ENCODE results near the gene GRK3.
A peak's percentile ranks its signal among the peaks of the same experiment; 100 is the strongest.
"Not testable (repeated sequence)": the region's sequence is repeated elsewhere in the genome, so short reads cannot be mapped to it uniquely, and the experiment has no call there.

The GRK3 gene

DNA sequence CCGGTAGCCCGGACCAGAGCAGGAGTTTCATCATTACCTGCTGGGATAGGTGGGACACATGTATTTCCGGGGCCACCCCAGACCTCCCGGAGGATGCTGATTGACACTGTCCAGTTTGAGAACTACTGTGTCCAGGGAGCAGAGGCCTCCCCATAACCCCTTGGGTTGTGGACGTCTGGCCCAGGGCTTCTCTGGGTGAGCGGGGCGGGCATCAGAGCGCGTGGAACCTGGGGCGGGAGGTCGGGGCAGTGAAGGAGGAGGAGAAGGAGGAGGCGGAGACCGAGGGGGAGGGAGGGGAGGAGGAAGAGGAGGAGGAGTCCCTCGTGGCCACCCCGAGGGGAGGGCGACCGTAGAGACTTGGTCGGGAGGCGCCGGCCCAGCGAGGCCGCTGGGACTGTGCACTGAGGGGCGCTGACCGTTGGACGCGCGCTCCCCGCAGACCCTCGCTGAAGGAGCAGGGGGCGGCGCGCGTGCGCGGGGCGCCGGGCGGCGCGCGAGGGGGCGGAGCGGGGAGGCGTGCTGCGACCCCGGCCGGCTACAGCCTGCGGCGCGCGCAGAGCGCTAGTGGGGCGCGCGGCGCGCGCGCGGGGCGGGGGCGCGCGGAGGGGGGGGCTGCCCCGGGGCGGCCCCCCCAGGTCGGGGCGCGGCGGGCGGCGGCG, at the start of gene GRK3:
Gene GRK3, plus strand, starts transcription at position 356 of the 659 bp plus-strand sequence. CDS start 366 bp downstream, outside the sequence.
- H3K9me3 ChIP-seq (ENCODE audit: insufficient read depth, low read depth, low read length) = no peaks in the 10 kb centered on the region
- H3K4me3 ChIP-seq (ENCODE audit: low read length) = peak within 1 kb of the TSS; percentile 84
- no peak within 1 kb of the TSS for H3K27ac ChIP-seq (ENCODE audit: low read length)
- H3K36me3 ChIP-seq (ENCODE audit: insufficient read depth, low read depth, low read length) = no peaks in the 10 kb centered on the region
- H3K9ac ChIP-seq (ENCODE audit: low read depth, low read length) = peak within 1 kb of the TSS; percentile 71; the same call in 1 of the 2 replicates
- peaks cover 25% of the 10 kb centered on the region for H3K4me1 ChIP-seq (ENCODE audit: insufficient read depth, low read length)
- H3K27me3 ChIP-seq (ENCODE audit: insufficient read depth, low read length) = peaks cover 20% of the 10 kb centered on the region

DNA sequence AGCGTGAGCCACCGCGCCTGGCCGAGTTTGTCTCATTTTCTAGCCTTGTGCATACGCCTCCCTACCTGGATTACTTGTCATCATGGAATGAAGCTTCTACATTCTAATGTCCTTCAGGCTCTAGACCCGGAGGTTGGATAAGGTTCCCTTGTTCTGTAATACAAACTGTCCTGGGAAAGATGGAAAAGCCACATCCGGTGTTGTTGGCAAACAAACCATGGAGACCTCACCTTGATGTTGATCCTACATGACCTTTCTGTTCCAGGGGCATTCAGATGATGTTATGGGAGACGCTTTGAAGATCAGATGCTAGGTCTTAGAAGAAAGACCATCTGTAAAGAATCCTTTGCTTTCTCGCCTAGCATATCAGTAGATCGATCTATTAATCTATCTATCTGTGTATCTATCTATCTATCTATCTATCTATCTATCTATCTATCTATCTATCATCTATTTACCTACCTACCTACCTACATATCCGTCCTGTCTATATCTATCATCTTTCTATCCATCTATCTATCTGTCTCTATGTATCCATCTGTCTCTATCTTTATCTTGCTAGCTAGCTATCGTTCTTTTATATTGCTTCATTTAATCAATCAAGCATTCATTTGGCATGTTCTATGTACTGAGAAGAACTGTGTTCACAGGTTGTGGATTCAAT, 46.3 kb upstream of the GRK3 start:
- H3K9me3 ChIP-seq (ENCODE audit: insufficient read depth, low read depth, low read length) = no peaks in the 10 kb centered on the region
- H3K27me3 ChIP-seq (ENCODE audit: insufficient read depth, low read length) = no peaks in the 10 kb centered on the region
- no peak overlapping the region for H3K4me3 ChIP-seq (ENCODE audit: low read length)
- no peak overlapping the region for H3K9ac ChIP-seq (ENCODE audit: low read depth, low read length)
- H3K27ac ChIP-seq (ENCODE audit: low read length) = no peak overlapping the region
- peaks cover 8% of the 10 kb centered on the region; the same call in 1 of the 2 replicates for H3K4me1 ChIP-seq (ENCODE audit: insufficient read depth, low read length)
- H3K36me3 ChIP-seq (ENCODE audit: insufficient read depth, low read depth, low read length) = no peaks in the 10 kb centered on the region

DNA sequence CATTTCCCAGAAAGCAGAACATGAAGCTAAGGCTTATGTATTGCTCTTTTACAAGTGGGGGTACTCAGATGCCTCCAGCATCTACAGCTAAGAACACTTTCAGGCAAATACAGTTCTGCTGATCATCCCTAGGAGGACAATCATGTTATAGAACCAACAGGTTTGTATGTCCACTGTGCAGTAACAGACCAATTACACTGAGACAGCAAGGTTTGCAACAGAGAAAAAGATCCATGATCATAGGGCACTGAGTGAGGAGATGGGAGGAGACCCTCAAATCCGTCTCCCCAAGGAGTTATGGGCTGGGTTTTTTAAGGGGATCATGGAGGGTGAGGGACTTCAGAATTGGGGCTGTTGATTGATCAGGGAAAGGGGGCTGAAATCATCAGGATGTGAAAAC, 39.1 kb upstream of the GRK3 start:
- no peaks in the 10 kb centered on the region for H3K9me3 ChIP-seq (ENCODE audit: insufficient read depth, low read depth, low read length)
- H3K4me1 ChIP-seq (ENCODE audit: insufficient read depth, low read length) = no peaks in the 10 kb centered on the region
- no peak overlapping the region for H3K9ac ChIP-seq (ENCODE audit: low read depth, low read length)
- H3K36me3 ChIP-seq (ENCODE audit: insufficient read depth, low read depth, low read length) = no peaks in the 10 kb centered on the region
- no peak overlapping the region for H3K4me3 ChIP-seq (ENCODE audit: low read length)
- H3K27me3 ChIP-seq (ENCODE audit: insufficient read depth, low read length) = no peaks in the 10 kb centered on the region
- H3K27ac ChIP-seq (ENCODE audit: low read length) = no peak overlapping the region

DNA sequence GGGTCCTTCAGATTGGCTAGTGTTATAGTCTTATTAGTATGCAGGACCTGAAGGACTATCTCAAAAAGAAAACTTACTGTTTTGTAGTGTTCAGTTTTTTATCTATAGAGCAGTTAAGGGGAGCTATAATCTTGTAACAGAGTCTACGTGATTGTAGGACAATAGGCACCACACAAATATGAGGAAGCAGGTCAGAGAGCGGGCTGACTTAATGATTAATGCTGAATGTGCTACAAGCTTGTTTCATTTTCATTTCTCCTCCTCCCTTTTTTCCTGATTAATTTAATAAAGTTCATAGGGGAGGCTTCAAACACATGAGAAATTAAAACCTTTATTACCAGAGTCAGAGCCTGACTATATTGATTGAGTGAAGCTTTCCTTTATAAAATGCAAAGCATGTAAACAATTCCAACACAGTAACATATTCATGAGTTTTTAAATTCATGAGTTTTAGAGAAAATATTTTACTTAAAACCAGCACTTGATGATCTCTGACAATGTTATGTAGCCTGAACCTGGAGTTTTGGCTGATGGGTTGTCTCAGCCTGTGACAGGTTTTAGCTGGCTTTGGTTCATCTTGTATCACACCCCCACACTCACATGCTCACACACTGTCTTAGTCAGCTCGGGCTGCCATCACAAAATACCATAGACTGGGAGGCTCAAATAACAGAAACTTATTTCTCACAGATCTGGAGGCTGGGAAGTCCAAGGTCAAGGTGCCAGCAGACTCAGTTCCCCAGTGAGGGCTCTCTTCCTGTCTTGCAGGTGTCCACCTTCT, 38.5 kb upstream of the GRK3 start:
- not testable (repeated sequence) for H3K27ac ChIP-seq (ENCODE audit: low read length); H3K36me3 ChIP-seq (ENCODE audit: insufficient read depth, low read depth, low read length); H3K4me3 ChIP-seq (ENCODE audit: low read length); H3K9ac ChIP-seq (ENCODE audit: low read depth, low read length); H3K9me3 ChIP-seq (ENCODE audit: insufficient read depth, low read depth, low read length); H3K4me1 ChIP-seq (ENCODE audit: insufficient read depth, low read length); H3K27me3 ChIP-seq (ENCODE audit: insufficient read depth, low read length)

DNA sequence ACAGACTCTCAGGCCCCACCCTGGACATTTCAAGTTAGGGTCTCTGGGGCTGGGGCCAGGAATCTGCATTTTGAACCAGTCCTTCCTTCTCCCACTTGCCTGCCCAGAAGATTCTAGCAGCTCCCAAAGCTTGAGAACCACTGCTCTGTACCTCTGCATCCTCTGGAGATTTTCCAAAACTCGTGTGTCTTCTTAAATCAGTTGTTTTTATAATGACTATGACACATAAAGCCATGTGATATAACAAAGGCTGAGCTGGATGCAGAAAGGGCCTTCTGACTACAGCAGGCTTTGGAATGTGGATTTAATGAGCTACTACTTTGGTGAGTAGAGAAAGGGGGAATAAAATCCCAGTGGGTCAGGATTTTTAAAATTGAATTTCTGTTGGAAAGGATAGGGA, 37.5 kb upstream of the GRK3 start:
- not testable (repeated sequence) for H3K27ac ChIP-seq (ENCODE audit: low read length); H3K9me3 ChIP-seq (ENCODE audit: insufficient read depth, low read depth, low read length); H3K27me3 ChIP-seq (ENCODE audit: insufficient read depth, low read length); H3K4me3 ChIP-seq (ENCODE audit: low read length); H3K4me1 ChIP-seq (ENCODE audit: insufficient read depth, low read length); H3K9ac ChIP-seq (ENCODE audit: low read depth, low read length); H3K36me3 ChIP-seq (ENCODE audit: insufficient read depth, low read depth, low read length)

DNA sequence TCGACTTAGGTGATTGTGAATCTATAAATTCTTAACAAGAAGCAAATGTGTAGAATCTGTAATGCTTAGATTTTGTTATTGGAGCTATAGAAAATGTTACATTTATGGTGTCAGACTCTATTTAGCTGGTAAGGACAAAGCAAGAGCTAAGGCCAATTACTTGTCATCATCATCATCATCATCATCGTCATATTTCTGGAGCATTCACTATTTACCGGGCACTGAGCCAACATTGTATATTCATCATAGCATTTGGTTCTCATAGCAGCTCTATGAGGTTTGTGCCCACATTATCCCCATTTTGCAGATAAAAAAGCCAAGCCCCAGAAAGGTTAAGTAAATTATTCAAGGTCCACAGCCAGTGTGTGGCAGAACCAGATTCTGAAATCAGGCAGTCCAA, 36.4 kb upstream of the GRK3 start:
- not testable (repeated sequence) for H3K4me3 ChIP-seq (ENCODE audit: low read length); H3K9ac ChIP-seq (ENCODE audit: low read depth, low read length); H3K27ac ChIP-seq (ENCODE audit: low read length); H3K9me3 ChIP-seq (ENCODE audit: insufficient read depth, low read depth, low read length); H3K36me3 ChIP-seq (ENCODE audit: insufficient read depth, low read depth, low read length); H3K4me1 ChIP-seq (ENCODE audit: insufficient read depth, low read length); H3K27me3 ChIP-seq (ENCODE audit: insufficient read depth, low read length)

DNA sequence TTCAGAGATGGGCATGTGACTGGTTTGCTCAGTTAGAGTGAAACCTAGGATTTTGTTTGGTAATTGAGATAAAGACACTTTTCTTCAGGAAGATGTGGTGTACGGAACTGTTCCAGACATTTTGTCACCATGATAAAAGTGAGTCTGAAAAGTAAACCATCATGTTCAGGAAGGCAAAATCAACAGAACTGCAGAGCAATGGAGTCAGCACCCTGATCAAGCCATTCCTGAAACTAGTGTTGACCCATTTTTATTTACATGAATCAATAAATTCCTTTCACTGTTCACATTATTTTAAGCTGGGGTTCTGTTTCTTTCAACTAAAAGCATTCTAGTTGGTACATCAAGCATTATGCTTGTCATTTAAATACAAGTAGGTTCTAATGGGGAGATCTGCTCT, 35.4 kb upstream of the GRK3 start:
- H3K27me3 ChIP-seq (ENCODE audit: insufficient read depth, low read length); H3K27ac ChIP-seq (ENCODE audit: low read length); H3K36me3 ChIP-seq (ENCODE audit: insufficient read depth, low read depth, low read length); H3K4me1 ChIP-seq (ENCODE audit: insufficient read depth, low read length); H3K9ac ChIP-seq (ENCODE audit: low read depth, low read length); H3K9me3 ChIP-seq (ENCODE audit: insufficient read depth, low read depth, low read length); H3K4me3 ChIP-seq (ENCODE audit: low read length): not testable (repeated sequence)

DNA sequence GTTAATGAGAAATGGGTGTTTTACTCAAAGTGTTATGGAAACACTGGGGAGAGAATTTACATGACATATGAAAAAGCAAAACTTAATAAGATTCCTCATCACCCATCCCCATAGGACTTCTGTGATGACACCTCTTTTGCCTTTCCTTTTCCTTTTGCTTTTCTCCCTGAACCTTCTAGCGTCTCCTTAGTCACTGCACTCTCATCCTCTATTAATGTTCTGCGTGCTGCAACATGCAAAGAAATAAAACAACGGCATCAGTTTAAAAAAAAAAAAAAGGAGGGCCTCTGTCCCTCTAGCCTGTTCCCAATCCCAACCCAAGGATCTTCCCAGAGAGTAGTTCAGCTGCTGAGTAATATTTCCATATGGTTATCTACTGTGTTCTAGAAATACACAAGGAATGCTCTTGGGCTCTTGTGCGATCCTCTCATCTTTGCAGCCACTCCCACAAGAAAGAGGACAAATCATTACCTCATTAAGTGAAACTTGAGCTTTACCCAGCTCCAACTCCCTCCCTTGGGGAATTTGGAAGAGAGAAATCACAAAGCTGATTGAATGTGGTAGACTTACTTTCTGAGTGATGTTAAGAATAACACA, 34.8 kb upstream of the GRK3 start:
- H3K9me3 ChIP-seq (ENCODE audit: insufficient read depth, low read depth, low read length); H3K36me3 ChIP-seq (ENCODE audit: insufficient read depth, low read depth, low read length); H3K27ac ChIP-seq (ENCODE audit: low read length); H3K9ac ChIP-seq (ENCODE audit: low read depth, low read length); H3K4me3 ChIP-seq (ENCODE audit: low read length); H3K27me3 ChIP-seq (ENCODE audit: insufficient read depth, low read length); H3K4me1 ChIP-seq (ENCODE audit: insufficient read depth, low read length): not testable (repeated sequence)

DNA sequence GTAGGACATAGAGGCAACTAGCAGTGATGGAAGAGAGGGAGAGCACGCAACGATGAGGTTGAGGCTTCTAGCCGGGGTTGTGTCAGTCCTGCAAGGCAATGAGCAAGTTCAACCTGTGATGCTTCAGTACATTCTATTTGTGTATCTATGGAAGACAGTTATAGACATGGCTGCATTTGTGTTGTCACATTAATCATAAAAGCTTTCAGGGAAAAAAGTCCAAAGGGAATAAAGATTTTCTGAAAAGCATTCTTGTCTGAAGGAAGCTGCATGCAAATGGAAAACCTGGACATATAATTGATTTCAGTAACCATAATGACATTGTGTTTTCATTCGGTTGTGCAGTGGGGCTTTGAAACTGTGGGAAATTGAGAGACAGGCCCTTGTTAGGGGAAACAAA, 32.8 kb upstream of the GRK3 start:
- H3K4me1 ChIP-seq (ENCODE audit: insufficient read depth, low read length); H3K9ac ChIP-seq (ENCODE audit: low read depth, low read length): not testable (repeated sequence)

DNA sequence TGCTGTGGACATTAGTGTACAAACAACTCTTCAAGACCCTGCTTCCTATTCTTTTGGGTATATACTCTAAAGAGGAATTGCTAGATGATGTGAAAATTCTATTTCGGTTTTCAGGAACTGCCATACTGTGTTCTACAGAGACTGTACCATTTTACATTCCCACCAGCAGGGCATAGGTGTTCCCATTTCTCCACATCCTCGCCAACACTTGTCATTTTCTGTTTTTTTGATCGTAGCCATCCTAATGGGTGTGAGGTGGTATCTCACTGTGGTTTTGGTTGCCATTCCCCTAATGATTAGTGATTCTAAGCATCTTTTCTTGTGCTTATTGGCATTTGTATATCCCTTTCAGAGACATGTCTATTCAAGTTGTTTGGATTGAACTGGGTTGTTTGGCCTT, 29.8 kb upstream of the GRK3 start:
- H3K9ac ChIP-seq (ENCODE audit: low read depth, low read length) = no peak overlapping the region
- no peak overlapping the region for H3K27ac ChIP-seq (ENCODE audit: low read length)
- H3K9me3 ChIP-seq (ENCODE audit: insufficient read depth, low read depth, low read length) = no peaks in the 10 kb centered on the region
- H3K27me3 ChIP-seq (ENCODE audit: insufficient read depth, low read length) = no peaks in the 10 kb centered on the region
- no peak overlapping the region for H3K4me3 ChIP-seq (ENCODE audit: low read length)
- no peaks in the 10 kb centered on the region for H3K36me3 ChIP-seq (ENCODE audit: insufficient read depth, low read depth, low read length)
- no peaks in the 10 kb centered on the region for H3K4me1 ChIP-seq (ENCODE audit: insufficient read depth, low read length)

More for the DNA sequence above, 32.8 kb upstream of the GRK3 start:
- H3K27ac ChIP-seq (ENCODE audit: low read length); H3K36me3 ChIP-seq (ENCODE audit: insufficient read depth, low read depth, low read length); H3K9me3 ChIP-seq (ENCODE audit: insufficient read depth, low read depth, low read length); H3K4me3 ChIP-seq (ENCODE audit: low read length); H3K27me3 ChIP-seq (ENCODE audit: insufficient read depth, low read length): not testable (repeated sequence)

DNA sequence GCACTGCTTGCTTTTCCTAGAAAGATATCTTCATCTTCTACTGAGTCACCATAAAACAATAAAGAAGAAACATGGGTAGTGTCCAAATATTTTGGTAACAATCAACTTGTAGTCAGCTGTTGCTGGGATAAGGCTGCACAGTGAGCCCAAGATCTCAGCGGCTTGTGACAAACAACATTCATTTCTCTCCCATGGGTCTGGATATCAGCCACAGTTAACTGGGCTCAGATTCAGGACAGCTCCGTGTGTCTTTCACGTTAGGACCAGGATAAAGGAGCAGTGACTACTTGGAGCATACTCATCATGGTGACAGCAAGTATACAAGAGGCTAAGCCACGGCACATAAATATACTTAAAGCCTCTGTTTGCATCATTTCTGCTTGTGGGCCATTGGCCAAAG, 27.9 kb upstream of the GRK3 start:
- H3K9ac ChIP-seq (ENCODE audit: low read depth, low read length) = no peak overlapping the region
- H3K9me3 ChIP-seq (ENCODE audit: insufficient read depth, low read depth, low read length) = no peaks in the 10 kb centered on the region
- H3K27me3 ChIP-seq (ENCODE audit: insufficient read depth, low read length) = no peaks in the 10 kb centered on the region
- H3K27ac ChIP-seq (ENCODE audit: low read length) = no peak overlapping the region
- H3K4me3 ChIP-seq (ENCODE audit: low read length) = no peak overlapping the region
- H3K36me3 ChIP-seq (ENCODE audit: insufficient read depth, low read depth, low read length) = no peaks in the 10 kb centered on the region
- H3K4me1 ChIP-seq (ENCODE audit: insufficient read depth, low read length) = no peaks in the 10 kb centered on the region
